Liver (tissue), 9 donors: ENCODE results near the gene ACADS. TPM values are rescaled to one million over a fixed set of nuclear protein-coding genes. Genes with fewer than 3 reads are reported as not detected.

Source experiments
- DNase-seq: peaks from one replicate; pipeline ENCODE4 v3.0.0-alpha.2; 2017; ENCODE audit warnings: low spot score
- H3K27ac ChIP-seq, 2 donors: one replicate each; pipeline ENCODE4 v1.7.0; 2013; ENCODE audit warnings: inconsistent platforms in 2 of 2, low read length in 2 of 2, control low read depth in 1 of 2, low read depth in 1 of 2, mild to moderate bottlenecking in 1 of 2
- H3K27me3 ChIP-seq, 4 donors: one replicate each; pipeline versions ENCODE4 v1.6.1 to v1.7.0; 2013; ENCODE audit warnings: low read length in 3 of 4, inconsistent platforms in 1 of 4, mild to moderate bottlenecking in 1 of 4, moderate library complexity in 1 of 4; ENCODE audit not compliant: control insufficient read depth in 4 of 4, insufficient read depth in 4 of 4
- H3K36me3 ChIP-seq, 4 donors: one replicate each; pipeline versions ENCODE4 v1.6.1 to v1.7.0; 2013; ENCODE audit warnings: low read length in 3 of 4, mild to moderate bottlenecking in 3 of 4, low read depth in 1 of 4, moderate library complexity in 1 of 4; ENCODE audit not compliant: control insufficient read depth in 4 of 4, insufficient read depth in 3 of 4
- H3K4me1 ChIP-seq, 4 donors: one replicate each; pipeline versions ENCODE4 v1.6.1 to v1.7.0; 2013; ENCODE audit warnings: low read length in 3 of 4, mild to moderate bottlenecking in 3 of 4, moderate library complexity in 1 of 4; ENCODE audit not compliant: control insufficient read depth in 4 of 4, insufficient read depth in 4 of 4
- H3K4me3 ChIP-seq, 3 donors: one replicate each; pipeline versions ENCODE4 v1.6.1 to v1.7.0; 2013; ENCODE audit warnings: low read length in 3 of 3, control low read depth in 1 of 3, low read depth in 1 of 3, mild to moderate bottlenecking in 1 of 3
- H3K9ac ChIP-seq, 2 donors: one replicate each; pipeline ENCODE4 v1.7.0; 2013; ENCODE audit warnings: low read length in 2 of 2, mild to moderate bottlenecking in 2 of 2, moderate library complexity in 2 of 2, control low read depth in 1 of 2, low read depth in 1 of 2
- H3K9me3 ChIP-seq, 4 donors: one replicate each; pipeline versions ENCODE4 v1.6.1 to v1.7.0; 2013; ENCODE audit warnings: low read length in 3 of 4; ENCODE audit not compliant: control insufficient read depth in 4 of 4
- ATF3 ChIP-seq: IDR thresholded peaks from 2 replicates; pipeline ENCODE4 v1.6.1; 2016; ENCODE audit warnings: antibody characterized with exemption
- CTCF ChIP-seq: fragments of 150-350 bp; IDR thresholded peaks from 2 replicates; pipeline ENCODE4 v1.5.1; 2017; ENCODE audit warnings: improper control_type of control experiment, low read depth, low read length; ENCODE audit not compliant: missing input control
- EGR1 ChIP-seq, 2 donors: IDR thresholded peaks; 2 replicates each; pipeline ENCODE4 v1.6.1; 2016 to 2018; ENCODE audit warnings: antibody characterized with exemption in 2 of 2, low read depth in 2 of 2
- FOXA1 ChIP-seq: IDR thresholded peaks from 2 replicates; pipeline ENCODE4 v1.6.1; 2016; ENCODE audit warnings: antibody characterized with exemption
- GABPA ChIP-seq, 2 donors: IDR thresholded peaks in 1 of 2; conservative IDR thresholded peaks in 1 of 2; 2 replicates each; pipeline ENCODE4 v1.6.1; 2016; ENCODE audit warnings: antibody characterized with exemption in 2 of 2, mild to moderate bottlenecking in 1 of 2, moderate library complexity in 1 of 2
- HNF4A ChIP-seq, 2 donors: conservative IDR thresholded peaks; 2 replicates each; pipeline ENCODE4 v1.6.1; 2016; ENCODE audit warnings: antibody characterized with exemption in 2 of 2, mild to moderate bottlenecking in 2 of 2
- HNF4G ChIP-seq: IDR thresholded peaks from 2 replicates; pipeline ENCODE4 v1.6.1; 2016; ENCODE audit warnings: antibody characterized with exemption
- MAX ChIP-seq: IDR thresholded peaks from 2 replicates; pipeline ENCODE4 v1.6.1; 2016; ENCODE audit warnings: antibody characterized with exemption
- NR2F2 ChIP-seq: IDR thresholded peaks from 2 replicates; pipeline ENCODE4 v1.6.1; 2016; ENCODE audit warnings: antibody characterized with exemption
- RAD21 ChIP-seq, 2 donors: IDR thresholded peaks; 2 replicates each; pipeline ENCODE4 v1.6.1; 2016; ENCODE audit warnings: antibody characterized with exemption in 2 of 2, mild to moderate bottlenecking in 2 of 2
- REST ChIP-seq: IDR thresholded peaks from 2 replicates; pipeline ENCODE4 v1.6.1; 2016; ENCODE audit warnings: antibody characterized with exemption, mild to moderate bottlenecking
- RXRA ChIP-seq, 2 donors: IDR thresholded peaks; 2 replicates each; pipeline ENCODE4 v1.6.1; 2017 to 2018; ENCODE audit warnings: antibody characterized with exemption in 2 of 2, mild to moderate bottlenecking in 1 of 2
- SP1 ChIP-seq: IDR thresholded peaks from 2 replicates; pipeline ENCODE4 v1.6.1; 2018; ENCODE audit warnings: antibody characterized with exemption, mild to moderate bottlenecking
- TAF1 ChIP-seq: conservative IDR thresholded peaks from 2 replicates; pipeline ENCODE4 v1.6.1; 2016; ENCODE audit warnings: antibody characterized with exemption, mild to moderate bottlenecking
- YY1 ChIP-seq: IDR thresholded peaks from 2 replicates; pipeline ENCODE4 v1.6.1; 2016; ENCODE audit warnings: antibody characterized with exemption, mild to moderate bottlenecking
- ZBTB33 ChIP-seq: IDR thresholded peaks from 2 replicates; pipeline ENCODE4 v1.6.1; 2016; ENCODE audit warnings: antibody characterized with exemption
- WGBS: extraction: QIAGEN DNeasy Blood & Tissue Kit; methylation state at CpG from one replicate; pipeline ENCODE4 v1.1.7; 2013; 5-methylcytosine and 5-hydroxymethylcytosine counted together
- polyA plus RNA-seq, 2 donors: library from polyadenylated mRNA; stranded (reverse) in 1 of 2; unstranded in 1 of 2; fragments of 200-250 nt in 1 of 2; fragments of >200 nt in 1 of 2; fragmentation: Nextera tagmentation in 1 of 2; extraction: Ambion mirVana in 1 of 2; gene quantifications; one replicate each; pipeline versions ENCODE4 v1.2.1 to v1.2.3, GENCODE V29; 2013 to 2015
- total RNA-seq, 2 donors: library from RNA; depleted of rRNA; stranded (reverse); fragments of >200 nt; gene quantifications; one replicate each; pipeline ENCODE4 v1.2.3, GENCODE V29; 2014
- donor health status: healthy.
- donor health status: healthy.
- donor health status: healthy.
- donor health status: healthy.
- donor health status: healthy.

Gene ACADS
- total and polyA plus RNA-seq, 4 donors: 54.2 to 162 (median 127) TPM

GRCh38 chr12:120693848-120694247, 31.8 kb upstream of the ACADS start:
- H3K9ac ChIP-seq: no peak overlapping the region
- no peak overlapping the region for H3K4me3 ChIP-seq
- peaks cover 12 to 43% (median 37%) of the 10 kb centered on the region in 4 donors for H3K36me3 ChIP-seq
- 94% methylated on average over 4 of the region's 4 CpGs for WGBS
- H3K27me3 ChIP-seq: no peaks in the 10 kb centered on the region
- peaks cover 10 to 45% (median 37%) of the 10 kb centered on the region in 4 donors for H3K4me1 ChIP-seq
- no peak overlapping the region for H3K27ac ChIP-seq
- no peak for DNase-seq
- no peaks in the 10 kb centered on the region for H3K9me3 ChIP-seq
- TF ChIP-seq TAF1 (no peak), CTCF (no peak), ATF3 (no peak), HNF4A (conservative IDR thresholded peaks at IDR 0.05) (no peak), EGR1 (IDR thresholded peaks at IDR 0.05; ENCODE audit: low read depth in 2 of 2) (no peak), NR2F2 (no peak), RAD21 (IDR thresholded peaks at IDR 0.05) (no peak), REST (no peak), YY1 (no peak), ZBTB33 (no peak), FOXA1 (no peak), GABPA (IDR thresholded peaks at IDR 0.05 in 1 of 2, conservative IDR thresholded peaks at IDR 0.05 in 1 of 2) (no peak)

- no peak for TF ChIP-seq FOXA1
- TF ChIP-seq SP1: no peak
- TF ChIP-seq CTCF: no peak
- TF ChIP-seq ZBTB33: no peak
- TF ChIP-seq TAF1: no peak
- no peak for TF ChIP-seq HNF4G
- no peak for TF ChIP-seq ATF3
- TF ChIP-seq RXRA (IDR thresholded peaks at IDR 0.05): no peak
- no peak for TF ChIP-seq MAX
- Histone ChIP-seq H3K27me3 (no peaks in the 10 kb centered on the region), H3K36me3 (peaks cover 14 to 63% (median 55%) of the 10 kb centered on the region in 4 donors), H3K4me1 (peaks cover 3 to 17% (median 10%) of the 10 kb centered on the region in 4 donors), H3K4me3 (no peak overlapping the region), H3K27ac (no peak overlapping the region), H3K9me3 (no peaks in the 10 kb centered on the region), H3K9ac (no peak overlapping the region)
- DNase-seq: no peak
- WGBS: 85% methylated on average over 6 of the region's 6 CpGs
Measured at GRCh38 chr12:120696626-120697025, 29.0 kb upstream of the ACADS start.
